SK-N-SH treated with all-trans-retinoic acid at 6 μM for 48 hours (cell line): Measurements from ENCODE around the gene AQP3.
"Not testable (repeated sequence)": the region's sequence is repeated elsewhere in the genome, so short reads cannot be mapped to it uniquely, and the experiment has no call there.

Source experiments
- POU6F1 ChIP-seq: fragments of 250-450 bp; sonication (Bioruptor Pico); IDR thresholded peaks from 2 replicates; pipeline ENCODE4 v1.8.0; 2021; ENCODE audit warnings: low read depth, mild to moderate bottlenecking, moderate library complexity, borderline replicate concordance
- RARB ChIP-seq: fragments of 250-450 bp; sonication (Bioruptor Pico); IDR thresholded peaks from 2 replicates; pipeline ENCODE4 v1.8.0; 2021; ENCODE audit warnings: mild to moderate bottlenecking, moderate library complexity
- TOX ChIP-seq: fragments of 250-450 bp; sonication (Bioruptor Pico); IDR thresholded peaks from 2 replicates; pipeline ENCODE4 v1.8.0; 2021; ENCODE audit warnings: mild to moderate bottlenecking, moderate library complexity, borderline replicate concordance
- TSHZ2 ChIP-seq: fragments of 250-450 bp; sonication (Bioruptor Pico); IDR thresholded peaks from 2 replicates; pipeline ENCODE4 v1.5.0; 2020; ENCODE audit warnings: mild to moderate bottlenecking, moderate library complexity
- ZFP30 ChIP-seq: fragments of 450-650 bp; formaldehyde crosslinking; IDR thresholded peaks from 2 replicates; pipeline ENCODE4 v1.5.0; 2022; ENCODE audit warnings: mild to moderate bottlenecking, moderate library complexity
- ZNF565 ChIP-seq: fragments of 450-650 bp; formaldehyde crosslinking; conservative IDR thresholded peaks from 2 replicates; pipeline ENCODE4 v1.5.0; 2020; ENCODE audit warnings: low read depth, mild to moderate bottlenecking, moderate library complexity
- ZNF70 ChIP-seq: fragments of 450-650 bp; formaldehyde crosslinking; IDR thresholded peaks from 2 replicates; pipeline ENCODE4 v1.5.0; 2020; ENCODE audit warnings: mild to moderate bottlenecking, moderate library complexity
- ZNF8 ChIP-seq: fragments of 450-650 bp; formaldehyde crosslinking; IDR thresholded peaks from 2 replicates; pipeline ENCODE4 v1.5.0; 2020; ENCODE audit warnings: mild to moderate bottlenecking, moderate library complexity

- not testable (repeated sequence) for TF ChIP-seq POU6F1; ZFP30 (CRISPR knock-in tag); RARB (CRISPR knock-in tag); TSHZ2 (CRISPR knock-in tag); ZNF565 (CRISPR knock-in tag); TOX (CRISPR knock-in tag); ZNF8 (CRISPR knock-in tag); ZNF70 (CRISPR knock-in tag)
Measured at GRCh38 chr9:33424492-33424891, 22.9 kb downstream of the AQP3 start.
